ENCODE measurements around the gene ITPR2.

DNA sequence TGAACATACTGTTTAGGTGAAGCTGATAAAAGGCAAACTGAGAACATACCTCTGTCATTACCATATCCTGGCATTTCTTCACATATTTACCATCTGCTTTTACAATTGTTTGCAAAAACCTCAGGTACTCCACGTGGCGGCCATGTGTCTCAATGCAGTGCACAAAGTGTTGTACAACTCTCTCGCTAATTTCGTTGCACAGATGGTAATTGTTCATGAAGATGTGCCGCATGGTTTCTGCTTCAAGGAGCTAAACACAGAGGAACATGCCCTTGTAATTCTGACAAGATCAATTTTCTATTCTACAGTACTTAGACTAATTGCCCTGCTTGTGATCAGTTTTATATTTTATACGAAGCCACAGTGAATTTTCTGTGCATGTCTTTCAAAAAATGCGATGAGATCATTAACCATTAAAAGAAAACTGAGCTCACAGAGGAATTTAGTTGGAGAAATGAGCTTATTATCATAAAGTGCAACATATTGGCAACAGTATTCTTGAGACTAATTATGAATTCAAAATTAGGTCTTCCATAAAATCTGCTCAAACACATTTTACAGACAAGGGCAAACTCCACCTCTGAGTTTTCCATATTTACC is 233.8 kb downstream of the ITPR2 start:
- TF ChIP-seq POLR2AphosphoS5 (IDR thresholded peaks at IDR 0.05; ENCODE audit: low read depth, low read length) (no peak), TAF1 (IDR thresholded peaks at IDR 0.05; ENCODE audit: borderline replicate concordance, insufficient read depth, low read length) (no peak), FOXP2 (optimal IDR thresholded peaks at IDR 0.05; ENCODE audit: borderline replicate concordance, extremely low read depth, extremely low read length, insufficient read depth) (no peak)
- TF ChIP-seq, protein P1, sequence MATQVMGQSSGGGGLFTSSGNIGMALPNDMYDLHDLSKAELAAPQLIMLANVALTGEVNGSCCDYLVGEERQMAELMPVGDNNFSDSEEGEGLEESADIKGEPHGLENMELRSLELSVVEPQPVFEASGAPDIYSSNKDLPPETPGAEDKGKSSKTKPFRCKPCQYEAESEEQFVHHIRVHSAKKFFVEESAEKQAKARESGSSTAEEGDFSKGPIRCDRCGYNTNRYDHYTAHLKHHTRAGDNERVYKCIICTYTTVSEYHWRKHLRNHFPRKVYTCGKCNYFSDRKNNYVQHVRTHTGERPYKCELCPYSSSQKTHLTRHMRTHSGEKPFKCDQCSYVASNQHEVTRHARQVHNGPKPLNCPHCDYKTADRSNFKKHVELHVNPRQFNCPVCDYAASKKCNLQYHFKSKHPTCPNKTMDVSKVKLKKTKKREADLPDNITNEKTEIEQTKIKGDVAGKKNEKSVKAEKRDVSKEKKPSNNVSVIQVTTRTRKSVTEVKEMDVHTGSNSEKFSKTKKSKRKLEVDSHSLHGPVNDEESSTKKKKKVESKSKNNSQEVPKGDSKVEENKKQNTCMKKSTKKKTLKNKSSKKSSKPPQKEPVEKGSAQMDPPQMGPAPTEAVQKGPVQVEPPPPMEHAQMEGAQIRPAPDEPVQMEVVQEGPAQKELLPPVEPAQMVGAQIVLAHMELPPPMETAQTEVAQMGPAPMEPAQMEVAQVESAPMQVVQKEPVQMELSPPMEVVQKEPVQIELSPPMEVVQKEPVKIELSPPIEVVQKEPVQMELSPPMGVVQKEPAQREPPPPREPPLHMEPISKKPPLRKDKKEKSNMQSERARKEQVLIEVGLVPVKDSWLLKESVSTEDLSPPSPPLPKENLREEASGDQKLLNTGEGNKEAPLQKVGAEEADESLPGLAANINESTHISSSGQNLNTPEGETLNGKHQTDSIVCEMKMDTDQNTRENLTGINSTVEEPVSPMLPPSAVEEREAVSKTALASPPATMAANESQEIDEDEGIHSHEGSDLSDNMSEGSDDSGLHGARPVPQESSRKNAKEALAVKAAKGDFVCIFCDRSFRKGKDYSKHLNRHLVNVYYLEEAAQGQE (IDR thresholded peaks at IDR 0.05; ENCODE audit: insufficient read depth in 1 of 2, low read depth in 2 of 2, low read length in 2 of 2), result no peak

Measured in PFSK-1 (cell line).